OCI-LY7 (cell line): ENCODE results near the gene FBF1. TPM values are rescaled to one million over a fixed set of nuclear protein-coding genes. Genes with fewer than 3 reads are reported as not detected.

Experiments
- BruUV-seq: library from RNA; stranded (reverse); fragments of 400-500 nt; replicated peaks from 2 replicates; lab custom pipeline; 2021; lab: Mats Ljungman, UMichigan
- CTCF ChIA-PET: fragments of 300-600 bp; sonication (Branson Sonifier 250); formaldehyde crosslinking; loops from one replicate; lab custom pipeline; 2022; ENCODE audit warnings: antibody characterized with exemption; ENCODE audit not compliant: unreplicated experiment; lab: Charles Lee
- POLR2A ChIA-PET: fragments of 300-600 bp; sonication (Branson Sonifier 250); formaldehyde crosslinking; loops from one replicate; lab custom pipeline; 2022; ENCODE audit warnings: antibody characterized with exemption; lab: Charles Lee
- DNase-seq: peaks from one replicate; pipeline ENCODE4 v3.0.0-alpha.2; 2015; ENCODE audit warnings: low spot score
- H2AFZ ChIP-seq: fragments of 200-600 bp; sonication (generic), shearing (Covaris generic); 2 replicates; pipeline ENCODE4 v1.6.1; 2014; ENCODE audit warnings: mild to moderate bottlenecking, antibody characterized with exemption, low read length, moderate library complexity
- H3K27ac ChIP-seq: fragments of 200-600 bp; sonication (generic); 2 replicates; pipeline ENCODE4 v1.5.1; 2014; ENCODE audit warnings: mixed run types, low read depth, mild to moderate bottlenecking, moderate library complexity, low read length, inconsistent platforms; ENCODE audit not compliant: poor library complexity, severe bottlenecking
- H3K36me3 ChIP-seq: fragments of 200-600 bp; sonication (generic); 2 replicates; pipeline ENCODE4 v1.6.1; 2014; ENCODE audit warnings: mild to moderate bottlenecking, antibody characterized with exemption, low read length, moderate library complexity, mixed read lengths; ENCODE audit not compliant: insufficient read depth
- H3K4me1 ChIP-seq: fragments of 200-600 bp; sonication (generic); 2 replicates; pipeline ENCODE4 v1.5.1; 2014; ENCODE audit warnings: mild to moderate bottlenecking, low read length; ENCODE audit not compliant: insufficient read depth, poor library complexity, severe bottlenecking
- H3K4me2 ChIP-seq: fragments of 200-600 bp; sonication (generic); 2 replicates; pipeline ENCODE4 v1.6.1; 2014; ENCODE audit warnings: mild to moderate bottlenecking, low read length
- H3K4me3 ChIP-seq: fragments of 200-600 bp; sonication (generic); 2 replicates; pipeline ENCODE4 v1.5.1; 2014; ENCODE audit warnings: mild to moderate bottlenecking, low read depth, low read length; ENCODE audit not compliant: poor library complexity, severe bottlenecking
- H3K79me2 ChIP-seq: fragments of 200-600 bp; sonication (generic); 2 replicates; pipeline ENCODE4 v1.6.1; 2016; ENCODE audit warnings: low read depth, mild to moderate bottlenecking, low read length, moderate library complexity, mixed read lengths; ENCODE audit not compliant: insufficient read depth
- H3K9me2 ChIP-seq: fragments of 200-600 bp; sonication (generic); 2 replicates; pipeline ENCODE4 v1.6.1; 2016; ENCODE audit warnings: mild to moderate bottlenecking, low read length, mixed read lengths; ENCODE audit not compliant: insufficient read depth
- H3K9me3 ChIP-seq: fragments of 200-600 bp; sonication (generic); 2 replicates; pipeline ENCODE4 v1.6.1; 2014; ENCODE audit warnings: mild to moderate bottlenecking, mixed run types, low read length, mixed read lengths
- H4K20me1 ChIP-seq: fragments of 200-600 bp; sonication (generic); 2 replicates; pipeline ENCODE4 v1.6.1; 2014; ENCODE audit warnings: mild to moderate bottlenecking, antibody characterized with exemption, low read length, moderate library complexity, mixed read lengths; ENCODE audit not compliant: insufficient read depth
- CTCF ChIP-seq: fragments of 200-600 bp; sonication (generic); conservative IDR thresholded peaks from 2 replicates; pipeline ENCODE4 v1.5.1; 2014; ENCODE audit warnings: mild to moderate bottlenecking, antibody characterized with exemption, low read length, moderate library complexity, mixed read lengths
- EZH2phosphoT487 ChIP-seq: fragments of 200-600 bp; sonication (generic); IDR thresholded peaks from 2 replicates; pipeline ENCODE4 v1.6.1; 2018; ENCODE audit warnings: low read depth, borderline replicate concordance, mild to moderate bottlenecking, mixed run types, antibody characterized with exemption, low read length, moderate library complexity, mixed read lengths
- intact Hi-C: fragments of 100-400 bp; cut with micrococcal nuclease; formaldehyde crosslinking; loops from one replicate; pipeline ENCODE4 v1.10.0; 2022; ENCODE audit not compliant: unreplicated experiment
- total RNA-seq, 2 experiments: library from RNA; depleted of rRNA in 1 of 2; stranded (reverse); fragments of >200 nt in 1 of 2; shearing (Covaris generic) in 1 of 2; gene quantifications; 2 replicates each; pipeline ENCODE4 v1.2.3, GENCODE V29; 2014 to 2022

Gene FBF1
- total RNA-seq, 2 experiments from 2014 or later, result 34.6 to 47.9 TPM

GRCh38 chr17:75892556-75893224 lies 48.2 kb downstream of the FBF1 start:
- no peak overlapping the region for H3K4me3 ChIP-seq
- CTCF ChIA-PET, result interaction anchor here (0.5 kb wide), 1 partner anchor 48 kb away, joined by 9 read pairs; the partner anchor contains the start of gene UNC13D
- H3K27ac ChIP-seq, result no peak overlapping the region
- no peak overlapping the region for H3K4me2 ChIP-seq
- H3K9me2 ChIP-seq, result no peaks in the 10 kb centered on the region
- no peak overlapping the region for H2AFZ ChIP-seq
- no peak for DNase-seq
- H3K36me3 ChIP-seq, result peaks cover 43% of the 10 kb centered on the region
- intact Hi-C loops, result no loop called here
- no peaks in the 10 kb centered on the region for H3K9me3 ChIP-seq
- TF ChIP-seq CTCF (no peak), EZH2phosphoT487 (no peak)
- no TSS peak for BruUV-seq
- POLR2A ChIA-PET, result interaction anchor here (0.6 kb wide), 1 partner anchor 88 kb away, joined by 3 read pairs; no protein-coding TSS in a partner anchor
- H4K20me1 ChIP-seq, result no peaks in the 10 kb centered on the region
- H3K79me2 ChIP-seq, result peaks cover 20% of the 10 kb centered on the region
- H3K4me1 ChIP-seq, result peaks cover 23% of the 10 kb centered on the region

DNA sequence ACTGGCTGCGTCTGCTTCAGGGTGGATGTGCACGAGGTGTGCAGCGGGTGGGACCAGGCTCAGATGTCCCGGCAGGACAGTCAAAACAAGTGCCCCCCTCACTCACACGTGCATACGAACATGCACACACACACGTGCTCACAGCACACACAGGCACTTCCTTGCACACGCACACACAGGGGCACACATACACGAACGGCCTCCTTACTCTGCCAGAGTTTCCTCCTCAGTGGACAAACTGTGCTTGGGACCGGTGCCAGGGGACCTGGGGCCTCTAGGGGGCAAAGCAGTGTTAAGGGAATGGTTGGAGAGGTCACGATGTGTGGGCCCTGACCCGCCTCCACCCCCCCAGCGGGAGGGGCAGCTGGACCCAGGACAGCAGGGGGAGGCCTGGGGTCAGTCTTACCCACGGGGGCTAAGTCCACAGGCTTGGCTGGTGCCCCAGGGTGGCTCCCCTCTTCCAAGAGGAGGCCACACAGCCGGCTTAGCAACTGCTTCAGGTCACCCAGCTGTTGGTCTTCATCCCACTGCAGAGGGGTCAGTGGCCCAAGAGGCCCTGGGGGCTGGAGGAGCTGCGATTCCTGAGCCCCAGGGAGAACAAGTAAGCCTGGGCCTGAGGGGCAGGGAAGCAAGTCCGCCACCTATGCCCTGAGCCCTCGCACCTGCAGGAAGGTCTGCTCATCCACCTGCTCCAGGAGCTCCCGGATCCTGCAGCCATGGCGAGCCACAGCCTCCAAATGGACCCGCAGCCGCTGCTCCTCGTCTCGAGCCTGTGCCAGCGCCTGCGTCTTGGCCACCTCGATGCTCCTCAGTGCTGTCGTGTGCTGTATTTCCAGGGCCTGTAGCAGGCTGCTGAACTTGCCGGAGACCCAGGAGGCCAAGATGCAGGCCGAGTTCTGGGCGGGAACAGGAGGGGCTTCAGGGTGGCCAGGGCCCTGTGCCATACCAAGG lies 49.0 kb downstream of the FBF1 start:
- Histone ChIP-seq H3K9me3 (no peaks in the 10 kb centered on the region), H3K36me3 (peaks cover 38% of the 10 kb centered on the region), H3K4me2 (no peak overlapping the region), H3K4me1 (peaks cover 16% of the 10 kb centered on the region), H4K20me1 (no peaks in the 10 kb centered on the region), H3K27ac (no peak overlapping the region), H3K9me2 (no peaks in the 10 kb centered on the region), H2AFZ (no peak overlapping the region), H3K4me3 (no peak overlapping the region), H3K79me2 (peaks cover 20% of the 10 kb centered on the region)
- ChIA-PET POLR2A (no interaction called here), CTCF (interaction anchor here (0.5 to 0.8 kb wide), 2 partner anchors 48 to 203 kb away, joined by 4 to 9 read pairs; partner anchors contain the start of gene UNC13D)
- TF ChIP-seq EZH2phosphoT487, result no peak
- TF ChIP-seq CTCF, result no peak
- no peak for DNase-seq
- no TSS peak for BruUV-seq
- intact Hi-C loops, result no loop called here
